HepG2 (cell line): ENCODE results near the gene CYP2W1. TPM values are rescaled to one million over a fixed set of nuclear protein-coding genes. Genes with fewer than 3 reads are reported as not detected.

Experiments
- FOXM1 ChIP-seq: sonication (generic); formaldehyde crosslinking; IDR thresholded peaks from 2 replicates; pipeline ENCODE4 v1.5.0; 2020; ENCODE audit warnings: missing genetic modification reagents
- MEIS1 ChIP-seq: sonication (generic); formaldehyde crosslinking; IDR thresholded peaks from 2 replicates; pipeline ENCODE4 v1.9.0; 2021; ENCODE audit warnings: mild to moderate bottlenecking, missing genetic modification reagents, moderate library complexity, borderline replicate concordance
- PCBP1 ChIP-seq: fragments of 200-400 bp; formaldehyde crosslinking; IDR thresholded peaks from 2 replicates; pipeline ENCODE4 v1.6.1; 2017; ENCODE audit warnings: mild to moderate bottlenecking, low read depth, low read length, borderline replicate concordance
- RARA ChIP-seq: IDR thresholded peaks from 2 replicates; pipeline ENCODE4 v1.6.1; 2016; ENCODE audit warnings: missing genetic modification reagents, missing compliant biosample characterization
- REXO4 ChIP-seq: sonication (generic); formaldehyde crosslinking; IDR thresholded peaks from 2 replicates; pipeline ENCODE4 v1.8.0; 2022; ENCODE audit warnings: missing genetic modification reagents, mild to moderate bottlenecking, borderline replicate concordance
- SAFB2 ChIP-seq: sonication (generic); formaldehyde crosslinking; IDR thresholded peaks from 2 replicates; pipeline ENCODE4 v1.5.1; 2020; ENCODE audit warnings: missing genetic modification reagents, low read depth, mild to moderate bottlenecking, borderline replicate concordance
- TFDP2 ChIP-seq: sonication (generic); formaldehyde crosslinking; IDR thresholded peaks from 2 replicates; pipeline ENCODE4 v1.4.0; 2020; ENCODE audit warnings: missing genetic modification reagents
- ZBED4 ChIP-seq: sonication (generic); formaldehyde crosslinking; IDR thresholded peaks from 2 replicates; pipeline ENCODE4 v1.4.0; 2020; ENCODE audit warnings: missing genetic modification reagents, borderline replicate concordance
- ZC3H13 ChIP-seq: sonication (generic); formaldehyde crosslinking; IDR thresholded peaks from 2 replicates; pipeline ENCODE4 v1.8.1; 2023; ENCODE audit warnings: mild to moderate bottlenecking, missing genetic modification reagents, moderate library complexity
- ZFP41 ChIP-seq: sonication (generic); formaldehyde crosslinking; IDR thresholded peaks from 2 replicates; pipeline ENCODE4 v1.4.0; 2020; ENCODE audit warnings: mild to moderate bottlenecking, missing genetic modification reagents, borderline replicate concordance
- ZNF24 ChIP-seq: fragments of 450-650 bp; IDR thresholded peaks from 2 replicates; pipeline ENCODE4 v1.6.1; 2017; ENCODE audit warnings: antibody characterized with exemption, mild to moderate bottlenecking
- ZNF616 ChIP-seq: sonication (generic); formaldehyde crosslinking; IDR thresholded peaks from 2 replicates; pipeline ENCODE4 v1.5.0; 2020; ENCODE audit warnings: low read depth, mild to moderate bottlenecking, missing genetic modification reagents
- ZNF720 ChIP-seq: sonication (generic); formaldehyde crosslinking; IDR thresholded peaks from 2 replicates; pipeline ENCODE4 v1.4.0; 2020; ENCODE audit warnings: missing genetic modification reagents
- ZNF850 ChIP-seq: sonication (generic); formaldehyde crosslinking; conservative IDR thresholded peaks from 2 replicates; pipeline ENCODE4 v1.9.0; 2021; ENCODE audit warnings: mild to moderate bottlenecking, missing genetic modification reagents
- polyA plus RNA-seq, 8 experiments: library from polyadenylated mRNA; depleted of rRNA in 3 of 8; stranded (reverse) in 7 of 8; unstranded in 1 of 8; fragments of >200 nt; fragmentation: Illumina TruSeq in 4 of 8; extraction: Trizol in 4 of 8; gene quantifications; 2 replicates each; pipeline versions ENCODE4 v1.2.1 to v1.2.3, GENCODE V29; 2011 to 2016; ENCODE audit warnings: low read depth in 4 of 8, missing spikeins in 1 of 8, mixed read lengths in 1 of 8; ENCODE audit not compliant: insufficient read depth in 1 of 8
- total RNA-seq, 5 experiments: library from RNA; depleted of rRNA; stranded (reverse); fragments of >200 nt; fragmentation: Illumina TruSeq; extraction: Trizol; gene quantifications; 2 replicates each; pipeline ENCODE4 v1.2.3, GENCODE V29; 2016; ENCODE audit warnings: low read depth in 1 of 5
- TF ChIP-seq, protein P1 (sequence below): sonication (generic); formaldehyde crosslinking; IDR thresholded peaks from 2 replicates; pipeline ENCODE4 v1.4.0; 2020; ENCODE audit warnings: mild to moderate bottlenecking, missing genetic modification reagents
- TF ChIP-seq, protein P2 (sequence below): IDR thresholded peaks from 2 replicates; pipeline ENCODE4 v1.6.1; 2016; ENCODE audit warnings: mild to moderate bottlenecking
- TF ChIP-seq, protein P3 (sequence below): sonication (generic); formaldehyde crosslinking; IDR thresholded peaks from 2 replicates; pipeline ENCODE4 v1.5.1; 2020; ENCODE audit warnings: missing genetic modification reagents, mild to moderate bottlenecking, borderline replicate concordance

Gene CYP2W1
- total and polyA plus RNA-seq, 2 of the 13 experiments (the other 11 are each of a cell fraction or from before 2014, with no cell fraction given), result 19.5 to 31.7 TPM

GRCh38 chr7:957418-958220 lies 25.4 kb upstream of the CYP2W1 start (continued):
- TF ChIP-seq MEIS1 (peak; percentile 86; the same call in 1 of the 2 replicates), TFDP2 (CRISPR knock-in tag) (peak; percentile 80), ZC3H13 (CRISPR knock-in tag) (peak; percentile 4; the same call in 1 of the 2 replicates), ZFP41 (CRISPR knock-in tag) (peak; percentile 57; the same call in 1 of the 2 replicates), PCBP1 (no peak), SAFB2 (no peak; the same call in 1 of the 2 replicates), FOXM1 (CRISPR knock-in tag) (no peak; the same call in 1 of the 2 replicates), ZBED4 (CRISPR knock-in tag) (peak; percentile 85), REXO4 (CRISPR knock-in tag) (peak; percentile 93; the same call in 1 of the 2 replicates), ZNF616 (CRISPR knock-in tag) (peak; percentile 87; the same call in 1 of the 2 replicates), ZNF24 (no peak), ZNF720 (peak; percentile 14; the same call in 1 of the 2 replicates), ZNF850 (peak; percentile 90; the same call in 1 of the 2 replicates), RARA (CRISPR knock-in tag) (peak; percentile 16)
- TF ChIP-seq, protein P1, sequence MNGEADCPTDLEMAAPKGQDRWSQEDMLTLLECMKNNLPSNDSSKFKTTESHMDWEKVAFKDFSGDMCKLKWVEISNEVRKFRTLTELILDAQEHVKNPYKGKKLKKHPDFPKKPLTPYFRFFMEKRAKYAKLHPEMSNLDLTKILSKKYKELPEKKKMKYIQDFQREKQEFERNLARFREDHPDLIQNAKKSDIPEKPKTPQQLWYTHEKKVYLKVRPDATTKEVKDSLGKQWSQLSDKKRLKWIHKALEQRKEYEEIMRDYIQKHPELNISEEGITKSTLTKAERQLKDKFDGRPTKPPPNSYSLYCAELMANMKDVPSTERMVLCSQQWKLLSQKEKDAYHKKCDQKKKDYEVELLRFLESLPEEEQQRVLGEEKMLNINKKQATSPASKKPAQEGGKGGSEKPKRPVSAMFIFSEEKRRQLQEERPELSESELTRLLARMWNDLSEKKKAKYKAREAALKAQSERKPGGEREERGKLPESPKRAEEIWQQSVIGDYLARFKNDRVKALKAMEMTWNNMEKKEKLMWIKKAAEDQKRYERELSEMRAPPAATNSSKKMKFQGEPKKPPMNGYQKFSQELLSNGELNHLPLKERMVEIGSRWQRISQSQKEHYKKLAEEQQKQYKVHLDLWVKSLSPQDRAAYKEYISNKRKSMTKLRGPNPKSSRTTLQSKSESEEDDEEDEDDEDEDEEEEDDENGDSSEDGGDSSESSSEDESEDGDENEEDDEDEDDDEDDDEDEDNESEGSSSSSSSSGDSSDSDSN (CRISPR knock-in tag), result peak; percentile 97
- TF ChIP-seq, protein P2, sequence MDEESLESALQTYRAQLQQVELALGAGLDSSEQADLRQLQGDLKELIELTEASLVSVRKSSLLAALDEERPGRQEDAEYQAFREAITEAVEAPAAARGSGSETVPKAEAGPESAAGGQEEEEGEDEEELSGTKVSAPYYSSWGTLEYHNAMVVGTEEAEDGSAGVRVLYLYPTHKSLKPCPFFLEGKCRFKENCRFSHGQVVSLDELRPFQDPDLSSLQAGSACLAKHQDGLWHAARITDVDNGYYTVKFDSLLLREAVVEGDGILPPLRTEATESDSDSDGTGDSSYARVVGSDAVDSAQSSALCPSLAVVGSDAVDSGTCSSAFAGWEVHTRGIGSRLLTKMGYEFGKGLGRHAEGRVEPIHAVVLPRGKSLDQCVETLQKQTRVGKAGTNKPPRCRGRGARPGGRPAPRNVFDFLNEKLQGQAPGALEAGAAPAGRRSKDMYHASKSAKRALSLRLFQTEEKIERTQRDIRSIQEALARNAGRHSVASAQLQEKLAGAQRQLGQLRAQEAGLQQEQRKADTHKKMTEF (CRISPR knock-in tag), result peak; percentile 96
- TF ChIP-seq, protein P3, sequence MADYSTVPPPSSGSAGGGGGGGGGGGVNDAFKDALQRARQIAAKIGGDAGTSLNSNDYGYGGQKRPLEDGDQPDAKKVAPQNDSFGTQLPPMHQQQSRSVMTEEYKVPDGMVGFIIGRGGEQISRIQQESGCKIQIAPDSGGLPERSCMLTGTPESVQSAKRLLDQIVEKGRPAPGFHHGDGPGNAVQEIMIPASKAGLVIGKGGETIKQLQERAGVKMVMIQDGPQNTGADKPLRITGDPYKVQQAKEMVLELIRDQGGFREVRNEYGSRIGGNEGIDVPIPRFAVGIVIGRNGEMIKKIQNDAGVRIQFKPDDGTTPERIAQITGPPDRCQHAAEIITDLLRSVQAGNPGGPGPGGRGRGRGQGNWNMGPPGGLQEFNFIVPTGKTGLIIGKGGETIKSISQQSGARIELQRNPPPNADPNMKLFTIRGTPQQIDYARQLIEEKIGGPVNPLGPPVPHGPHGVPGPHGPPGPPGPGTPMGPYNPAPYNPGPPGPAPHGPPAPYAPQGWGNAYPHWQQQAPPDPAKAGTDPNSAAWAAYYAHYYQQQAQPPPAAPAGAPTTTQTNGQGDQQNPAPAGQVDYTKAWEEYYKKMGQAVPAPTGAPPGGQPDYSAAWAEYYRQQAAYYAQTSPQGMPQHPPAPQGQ (CRISPR knock-in tag), result no peak
